ENCODE data around the gene SELENOO. TPM values are rescaled to one million over a fixed set of nuclear protein-coding genes. Genes with fewer than 3 reads are reported as not detected.

The SELENOO gene
- polyA plus RNA-seq, 1 experiment = 6.8 TPM

DNA sequence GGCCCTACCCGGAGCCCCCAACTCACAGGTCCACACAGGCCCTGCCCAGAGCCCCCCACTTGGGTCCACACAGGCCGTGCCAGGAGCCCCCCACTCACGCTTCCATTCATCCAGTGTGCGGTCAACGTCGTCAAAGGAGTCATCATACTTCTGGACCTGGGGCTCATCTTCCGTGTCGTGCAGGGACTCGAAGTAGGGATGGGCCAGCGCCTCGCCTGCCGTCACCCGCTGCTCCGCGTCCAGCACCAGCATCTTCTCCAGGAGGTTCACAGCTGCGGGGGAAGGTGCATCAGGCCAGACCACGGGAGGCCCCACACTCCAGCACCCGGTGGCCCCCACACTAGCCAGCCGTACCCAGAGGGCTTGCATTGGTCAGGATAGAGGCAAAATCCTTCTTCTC is 54.3 kb downstream of the SELENOO start:
- ChIA-PET CTCF (interaction anchor here (0.6 kb wide), 1 partner anchor 129 kb away, joined by 3 read pairs; no protein-coding TSS in a partner anchor), POLR2A (no interaction called here)

GRCh38 chr22:50255607-50256006 is 54.8 kb downstream of the SELENOO start:
- POLR2A ChIA-PET = no interaction called here
- Histone ChIP-seq H3K27ac (ENCODE audit: low read depth, low read length) (no peak overlapping the region), H3K4me3 (ENCODE audit: low read depth, low read length) (no peak overlapping the region), H3K9me3 (ENCODE audit: control insufficient read depth, insufficient read depth, low read length) (no peaks in the 10 kb centered on the region; the same call in 1 of the 2 replicates), H3K27me3 (ENCODE audit: control insufficient read depth, insufficient read depth, low read length) (no peaks in the 10 kb centered on the region)
- TF ChIP-seq, protein P1, sequence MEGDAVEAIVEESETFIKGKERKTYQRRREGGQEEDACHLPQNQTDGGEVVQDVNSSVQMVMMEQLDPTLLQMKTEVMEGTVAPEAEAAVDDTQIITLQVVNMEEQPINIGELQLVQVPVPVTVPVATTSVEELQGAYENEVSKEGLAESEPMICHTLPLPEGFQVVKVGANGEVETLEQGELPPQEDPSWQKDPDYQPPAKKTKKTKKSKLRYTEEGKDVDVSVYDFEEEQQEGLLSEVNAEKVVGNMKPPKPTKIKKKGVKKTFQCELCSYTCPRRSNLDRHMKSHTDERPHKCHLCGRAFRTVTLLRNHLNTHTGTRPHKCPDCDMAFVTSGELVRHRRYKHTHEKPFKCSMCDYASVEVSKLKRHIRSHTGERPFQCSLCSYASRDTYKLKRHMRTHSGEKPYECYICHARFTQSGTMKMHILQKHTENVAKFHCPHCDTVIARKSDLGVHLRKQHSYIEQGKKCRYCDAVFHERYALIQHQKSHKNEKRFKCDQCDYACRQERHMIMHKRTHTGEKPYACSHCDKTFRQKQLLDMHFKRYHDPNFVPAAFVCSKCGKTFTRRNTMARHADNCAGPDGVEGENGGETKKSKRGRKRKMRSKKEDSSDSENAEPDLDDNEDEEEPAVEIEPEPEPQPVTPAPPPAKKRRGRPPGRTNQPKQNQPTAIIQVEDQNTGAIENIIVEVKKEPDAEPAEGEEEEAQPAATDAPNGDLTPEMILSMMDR (IDR thresholded peaks at IDR 0.05; ENCODE audit: low read depth, low read length) = no peak
- no peak for DNase-seq (ENCODE audit: low read depth, low spot score)
- CTCF ChIA-PET = interaction anchor here (1.0 kb wide), 1 partner anchor 111 kb away, joined by 3 read pairs; no protein-coding TSS in a partner anchor

More for the DNA sequence above, 54.3 kb downstream of the SELENOO start:
- TF ChIP-seq, protein P1 (IDR thresholded peaks at IDR 0.05; ENCODE audit: low read depth, low read length) = no peak
- Histone ChIP-seq H3K4me3 (ENCODE audit: low read depth, low read length) (no peak overlapping the region), H3K9me3 (ENCODE audit: control insufficient read depth, insufficient read depth, low read length) (no peaks in the 10 kb centered on the region; the same call in 1 of the 2 replicates), H3K27me3 (ENCODE audit: control insufficient read depth, insufficient read depth, low read length) (no peaks in the 10 kb centered on the region), H3K27ac (ENCODE audit: low read depth, low read length) (no peak overlapping the region)
- DNase-seq (ENCODE audit: low read depth, low spot score) = no peak

GRCh38 chr22:50256258-50256862 is 55.5 kb downstream of the SELENOO start:
- CTCF ChIA-PET = interaction anchor here (1.0 kb wide), 1 partner anchor 111 kb away, joined by 3 read pairs; no protein-coding TSS in a partner anchor
- POLR2A ChIA-PET = no interaction called here
- no peaks in the 10 kb centered on the region for H3K27me3 ChIP-seq (ENCODE audit: control insufficient read depth, insufficient read depth, low read length)
- no peak overlapping the region for H3K27ac ChIP-seq (ENCODE audit: low read depth, low read length)
- DNase-seq (ENCODE audit: low read depth, low spot score) = no peak
- TF ChIP-seq, protein P1 (IDR thresholded peaks at IDR 0.05; ENCODE audit: low read depth, low read length) = no peak
- no peak overlapping the region for H3K4me3 ChIP-seq (ENCODE audit: low read depth, low read length)
- no peaks in the 10 kb centered on the region; the same call in 1 of the 2 replicates for H3K9me3 ChIP-seq (ENCODE audit: control insufficient read depth, insufficient read depth, low read length)

GRCh38 chr22:50257041-50257440 is 56.2 kb downstream of the SELENOO start:
- Histone ChIP-seq H3K9me3 (ENCODE audit: control insufficient read depth, insufficient read depth, low read length) (no peaks in the 10 kb centered on the region; the same call in 1 of the 2 replicates), H3K27ac (ENCODE audit: low read depth, low read length) (no peak overlapping the region), H3K27me3 (ENCODE audit: control insufficient read depth, insufficient read depth, low read length) (no peaks in the 10 kb centered on the region), H3K4me3 (ENCODE audit: low read depth, low read length) (no peak overlapping the region)
- POLR2A ChIA-PET = no interaction called here
- TF ChIP-seq, protein P1 (IDR thresholded peaks at IDR 0.05; ENCODE audit: low read depth, low read length) = no peak
- CTCF ChIA-PET = no interaction called here
- DNase-seq (ENCODE audit: low read depth, low spot score) = no peak

Data from AG04450 (cell line).